ENCODE measurements around the gene TMA7B. TPM values are rescaled to one million over a fixed set of nuclear protein-coding genes. Genes with fewer than 3 reads are reported as not detected.
"Not testable (repeated sequence)": the region's sequence is repeated elsewhere in the genome, so short reads cannot be mapped to it uniquely, and the experiment has no call there.

Gene TMA7B
- total RNA-seq, 1 donor from 2014 or later: 0.52 TPM

DNA sequence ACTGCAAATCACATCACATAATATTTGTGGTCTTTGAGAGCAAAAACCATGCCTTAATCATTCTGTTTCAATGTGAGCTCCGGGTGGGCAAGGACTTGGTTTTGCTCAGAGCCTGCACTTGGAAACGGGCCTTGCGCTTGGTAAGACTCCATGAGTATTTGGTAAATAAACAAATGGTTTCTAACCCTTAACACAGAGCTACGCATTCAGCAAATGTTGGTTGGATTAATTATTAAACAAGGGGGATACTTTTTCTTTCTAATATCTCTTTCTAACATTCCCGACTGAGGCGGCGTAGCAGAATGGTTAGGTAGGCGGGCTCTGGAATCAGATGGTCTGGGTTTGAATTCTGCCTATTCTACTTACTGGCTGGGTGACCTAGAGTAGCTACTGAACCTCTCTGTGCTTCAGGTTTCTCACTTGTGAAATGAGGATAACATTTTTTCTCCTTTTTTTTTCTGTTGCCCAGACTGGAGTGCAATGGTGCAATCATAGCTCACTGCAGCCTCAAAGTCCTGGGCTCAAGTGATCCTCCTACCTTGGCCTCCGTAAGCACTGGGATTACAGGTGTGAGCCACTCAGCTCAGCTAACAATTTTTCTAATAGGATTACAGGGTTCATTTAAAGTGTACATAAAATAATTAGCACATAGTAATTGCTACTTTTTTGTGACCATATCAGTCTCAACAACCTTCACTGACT, 31.1 kb downstream of the TMA7B start:
- Histone ChIP-seq H3K4me3 (ENCODE audit: low read length in 3 of 3) (no peak overlapping the region), H3K27ac (ENCODE audit: low read depth, low read length) (no peak overlapping the region), H3K27me3 (ENCODE audit: control insufficient read depth in 3 of 3, insufficient read depth in 3 of 3, low read length in 3 of 3) (peaks cover 21 to 33% (median 21%) of the 10 kb centered on the region in 3 donors)

DNA sequence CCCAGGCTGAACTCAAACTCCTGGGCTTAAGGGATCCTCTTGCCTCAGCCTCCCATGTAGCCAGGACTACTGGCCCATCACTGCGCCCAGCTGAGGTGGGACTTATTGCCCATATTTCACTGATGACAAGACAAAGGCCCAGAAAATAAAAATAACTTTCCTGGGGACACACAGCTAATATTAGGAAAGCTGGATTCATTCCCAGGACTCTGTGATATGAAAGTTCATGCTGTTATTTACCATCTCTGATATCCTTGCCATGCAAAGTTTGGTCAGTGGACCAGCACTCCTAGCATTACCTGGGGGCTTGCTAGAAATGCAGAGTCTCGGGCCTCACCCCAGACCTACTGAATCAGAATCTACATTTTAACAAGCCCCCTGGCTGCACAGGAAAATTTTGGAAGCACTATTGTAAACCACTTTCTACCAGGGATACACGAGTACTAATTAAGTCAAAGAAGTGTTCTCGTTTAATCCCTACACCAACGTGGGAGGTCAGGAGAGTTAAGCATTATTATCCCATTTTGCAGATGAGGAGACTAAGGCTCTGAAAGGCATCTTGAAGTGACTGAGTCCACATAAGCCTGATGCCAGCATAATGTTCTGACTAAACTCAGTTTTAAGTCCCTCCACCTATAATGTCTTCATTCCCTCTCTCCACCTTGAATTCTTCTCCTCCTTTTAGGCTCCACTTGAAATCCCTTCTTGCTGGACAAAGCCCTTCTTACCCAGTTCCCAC, 32.1 kb downstream of the TMA7B start:
- no peak overlapping the region for H3K9ac ChIP-seq (ENCODE audit: low read depth in 1 of 3, low read length in 3 of 3)
- no peak overlapping the region for H3K4me3 ChIP-seq (ENCODE audit: low read length in 3 of 3)
- peaks cover 21 to 37% (median 29%) of the 10 kb centered on the region in 3 donors for H3K27me3 ChIP-seq (ENCODE audit: control insufficient read depth in 3 of 3, insufficient read depth in 3 of 3, low read length in 3 of 3)
- no peaks in the 10 kb centered on the region for H3K36me3 ChIP-seq (ENCODE audit: control insufficient read depth in 3 of 3, insufficient read depth in 3 of 3, low read length in 3 of 3)
- peaks cover 0 to 3% (median 0%) of the 10 kb centered on the region in 3 donors for H3K4me1 ChIP-seq (ENCODE audit: control insufficient read depth in 3 of 3, insufficient read depth in 3 of 3, low read length in 3 of 3)
- no peaks in the 10 kb centered on the region for H3K9me3 ChIP-seq (ENCODE audit: control insufficient read depth in 3 of 3, low read length in 3 of 3)
- no peak overlapping the region for H3K27ac ChIP-seq (ENCODE audit: low read depth, low read length)

More for the DNA sequence above, 31.1 kb downstream of the TMA7B start:
- Histone ChIP-seq H3K36me3 (ENCODE audit: control insufficient read depth in 3 of 3, insufficient read depth in 3 of 3, low read length in 3 of 3) (no peaks in the 10 kb centered on the region), H3K9me3 (ENCODE audit: control insufficient read depth in 3 of 3, low read length in 3 of 3) (no peaks in the 10 kb centered on the region), H3K9ac (ENCODE audit: low read depth in 1 of 3, low read length in 3 of 3) (no peak overlapping the region), H3K4me1 (ENCODE audit: control insufficient read depth in 3 of 3, insufficient read depth in 3 of 3, low read length in 3 of 3) (peaks cover 0 to 3% (median 0%) of the 10 kb centered on the region in 3 donors)

DNA sequence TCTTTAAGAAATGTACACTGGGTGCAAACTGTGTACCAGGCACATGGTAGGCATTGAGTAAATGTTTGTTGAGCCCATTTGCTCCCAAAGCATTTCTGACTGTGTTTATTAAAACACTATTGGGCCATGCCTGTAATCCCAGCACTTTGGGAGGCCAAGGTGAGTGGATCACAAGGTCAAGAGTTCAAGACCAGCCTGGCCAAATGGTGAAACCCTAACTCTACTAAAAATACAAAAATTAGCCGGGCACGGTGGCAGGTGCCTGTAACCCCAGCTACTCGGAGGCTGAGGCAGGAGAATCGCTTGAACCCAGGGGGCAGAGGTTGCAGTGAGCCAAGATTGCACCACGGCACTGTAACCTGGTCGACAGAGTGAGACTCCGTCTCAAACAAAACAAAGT, 32.7 kb downstream of the TMA7B start:
- H3K27me3 ChIP-seq (ENCODE audit: control insufficient read depth in 3 of 3, insufficient read depth in 3 of 3, low read length in 3 of 3): peaks cover 24 to 42% (median 33%) of the 10 kb centered on the region in 3 donors
- not testable (repeated sequence) for H3K9ac ChIP-seq (ENCODE audit: low read depth in 1 of 3, low read length in 3 of 3)

DNA sequence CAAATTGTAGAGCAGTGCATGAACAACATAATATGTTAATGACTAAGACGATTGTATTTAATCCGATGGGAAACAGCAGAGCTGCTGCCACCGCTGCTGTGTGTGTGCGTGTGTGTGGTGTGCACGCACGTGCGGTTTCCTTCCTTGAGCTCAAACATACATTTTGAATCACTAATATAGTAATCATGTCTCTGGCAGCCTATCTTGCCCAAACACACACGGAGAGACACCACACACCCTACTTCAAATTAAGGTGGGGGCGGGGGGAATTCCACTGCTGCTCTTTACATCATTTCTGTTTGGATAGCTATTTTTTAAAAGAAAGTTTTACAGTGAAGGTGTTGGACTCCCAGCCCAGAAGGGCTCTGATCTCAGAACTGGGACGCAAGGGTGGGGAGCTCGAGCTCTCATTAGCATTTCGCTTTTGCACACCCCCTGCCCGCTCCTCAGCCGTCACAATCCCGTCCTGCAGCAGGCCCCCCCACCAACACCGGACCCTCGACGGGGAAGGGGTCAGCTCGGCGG, 33.9 kb downstream of the TMA7B start:
- Histone ChIP-seq H3K9me3 (ENCODE audit: control insufficient read depth in 3 of 3, low read length in 3 of 3) (no peaks in the 10 kb centered on the region), H3K9ac (ENCODE audit: low read depth in 1 of 3, low read length in 3 of 3) (no peak overlapping the region), H3K4me3 (ENCODE audit: low read length in 3 of 3) (no peak overlapping the region), H3K36me3 (ENCODE audit: control insufficient read depth in 3 of 3, insufficient read depth in 3 of 3, low read length in 3 of 3) (no peaks in the 10 kb centered on the region), H3K4me1 (ENCODE audit: control insufficient read depth in 3 of 3, insufficient read depth in 3 of 3, low read length in 3 of 3) (peaks cover 0 to 3% (median 3%) of the 10 kb centered on the region in 3 donors), H3K27ac (ENCODE audit: low read depth, low read length) (no peak overlapping the region), H3K27me3 (ENCODE audit: control insufficient read depth in 3 of 3, insufficient read depth in 3 of 3, low read length in 3 of 3) (peaks cover 24 to 40% (median 35%) of the 10 kb centered on the region in 3 donors)

More for the DNA sequence above, 32.7 kb downstream of the TMA7B start:
- not testable (repeated sequence) for H3K36me3 ChIP-seq (ENCODE audit: control insufficient read depth in 3 of 3, insufficient read depth in 3 of 3, low read length in 3 of 3); H3K4me1 ChIP-seq (ENCODE audit: control insufficient read depth in 3 of 3, insufficient read depth in 3 of 3, low read length in 3 of 3); H3K4me3 ChIP-seq (ENCODE audit: low read length in 3 of 3); H3K9me3 ChIP-seq (ENCODE audit: control insufficient read depth in 3 of 3, low read length in 3 of 3); H3K27ac ChIP-seq (ENCODE audit: low read depth, low read length)

DNA sequence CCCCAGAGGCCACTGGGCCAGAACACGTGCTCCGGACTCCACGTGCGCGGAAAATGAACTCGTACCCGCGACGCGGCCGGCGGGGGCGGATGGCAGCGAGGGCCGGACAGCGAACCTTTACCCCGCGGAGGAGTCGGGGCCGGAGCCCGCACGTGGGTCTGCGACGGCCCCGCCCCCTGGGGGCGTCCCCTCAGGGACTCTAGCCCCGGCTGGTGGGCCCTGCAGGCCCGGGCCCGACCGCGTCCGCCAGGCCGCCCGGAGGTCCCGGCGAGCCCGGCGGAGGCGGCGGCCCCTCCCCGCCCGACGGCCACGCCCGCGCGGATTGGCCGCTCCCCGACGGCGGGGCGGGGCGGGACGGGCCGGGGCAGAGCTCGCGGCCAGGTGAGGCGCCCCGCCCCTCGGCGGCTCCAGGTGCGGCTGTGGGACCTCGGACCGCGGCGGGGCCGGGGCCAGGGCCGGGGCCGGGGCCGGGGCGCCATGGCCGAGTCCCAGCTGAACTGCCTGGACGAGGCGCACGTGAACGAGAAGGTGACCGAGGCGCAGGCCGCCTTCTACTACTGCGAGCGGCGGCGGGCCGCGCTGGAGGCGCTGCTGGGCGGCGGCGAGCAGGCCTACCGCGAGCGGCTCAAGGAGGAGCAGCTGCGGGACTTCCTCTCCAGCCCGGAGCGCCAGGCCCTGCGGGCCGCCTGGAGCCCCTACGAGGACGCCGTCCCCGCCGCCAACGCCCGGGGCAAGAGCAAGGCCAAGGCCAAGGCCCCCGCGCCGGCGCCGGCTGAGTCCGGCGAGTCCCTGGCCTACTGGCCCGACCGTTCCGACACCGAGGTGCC, 34.6 kb downstream of the TMA7B start, which contains the start of gene FAM83F:
TSS of gene FAM83F (plus strand) at position 389 of the 827 bp plus-strand sequence. CDS start at position 478, 89 bp downstream.
- H3K36me3 ChIP-seq (ENCODE audit: control insufficient read depth in 3 of 3, insufficient read depth in 3 of 3, low read length in 3 of 3): no peaks in the 10 kb centered on the region
- peaks cover 0 to 3% (median 3%) of the 10 kb centered on the region in 3 donors for H3K4me1 ChIP-seq (ENCODE audit: control insufficient read depth in 3 of 3, insufficient read depth in 3 of 3, low read length in 3 of 3)
- H3K9me3 ChIP-seq (ENCODE audit: control insufficient read depth in 3 of 3, low read length in 3 of 3): no peaks in the 10 kb centered on the region
- no peak within 1 kb of the TSS for H3K9ac ChIP-seq (ENCODE audit: low read depth in 1 of 3, low read length in 3 of 3)
- H3K27me3 ChIP-seq (ENCODE audit: control insufficient read depth in 3 of 3, insufficient read depth in 3 of 3, low read length in 3 of 3): peaks cover 30 to 39% (median 35%) of the 10 kb centered on the region in 3 donors
- H3K4me3 ChIP-seq (ENCODE audit: low read length in 3 of 3): no peak within 1 kb of the TSS
- no peak within 1 kb of the TSS for H3K27ac ChIP-seq (ENCODE audit: low read depth, low read length)

DNA sequence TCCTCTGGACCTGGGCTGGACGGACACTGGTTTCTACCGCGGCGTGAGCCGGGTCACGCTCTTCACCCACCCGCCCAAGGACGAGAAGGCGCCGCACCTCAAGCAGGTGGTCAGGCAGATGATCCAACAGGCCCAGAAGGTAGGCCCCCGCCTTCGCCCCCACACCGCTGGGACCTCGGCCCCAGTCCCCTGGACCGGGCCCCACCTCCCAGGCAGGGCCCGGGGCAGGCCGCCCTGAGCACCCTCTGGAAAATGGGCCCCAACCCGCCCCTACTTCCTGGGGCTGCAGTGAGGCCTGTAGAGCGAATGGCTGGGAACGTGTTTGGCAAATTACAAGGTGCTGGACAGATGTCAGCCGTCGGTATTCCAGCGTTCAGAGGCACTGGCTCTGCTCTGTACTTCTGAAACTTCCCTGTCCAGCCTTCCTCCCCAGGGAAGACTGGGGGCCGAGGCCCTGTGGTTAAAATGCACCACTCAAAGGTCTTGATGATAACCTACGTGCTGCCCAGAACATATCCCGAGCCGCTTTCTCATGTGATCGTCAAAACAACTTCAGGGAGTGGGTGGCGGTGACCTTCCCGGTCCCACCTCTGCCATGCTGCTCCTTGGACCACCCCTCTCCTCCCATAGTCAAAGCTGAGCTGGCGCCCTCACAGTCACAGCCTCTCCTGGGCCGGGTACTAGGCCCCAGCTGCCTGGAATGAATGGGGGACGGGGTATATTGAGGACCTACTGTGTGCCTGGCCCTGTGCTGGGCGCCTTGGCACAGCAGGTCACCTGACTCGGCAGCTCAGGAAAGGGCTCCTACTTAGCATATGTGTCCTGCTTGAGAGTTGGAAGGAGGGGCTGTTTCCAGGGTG, 35.4 kb downstream of the TMA7B start:
- Histone ChIP-seq H3K9me3 (ENCODE audit: control insufficient read depth in 3 of 3, low read length in 3 of 3) (no peaks in the 10 kb centered on the region), H3K27me3 (ENCODE audit: control insufficient read depth in 3 of 3, insufficient read depth in 3 of 3, low read length in 3 of 3) (peaks cover 34 to 42% (median 35%) of the 10 kb centered on the region in 3 donors), H3K27ac (ENCODE audit: low read depth, low read length) (no peak overlapping the region), H3K9ac (ENCODE audit: low read depth in 1 of 3, low read length in 3 of 3) (no peak overlapping the region), H3K4me3 (ENCODE audit: low read length in 3 of 3) (no peak overlapping the region), H3K4me1 (ENCODE audit: control insufficient read depth in 3 of 3, insufficient read depth in 3 of 3, low read length in 3 of 3) (peaks cover 0 to 3% (median 3%) of the 10 kb centered on the region in 3 donors), H3K36me3 (ENCODE audit: control insufficient read depth in 3 of 3, insufficient read depth in 3 of 3, low read length in 3 of 3) (no peaks in the 10 kb centered on the region)

DNA sequence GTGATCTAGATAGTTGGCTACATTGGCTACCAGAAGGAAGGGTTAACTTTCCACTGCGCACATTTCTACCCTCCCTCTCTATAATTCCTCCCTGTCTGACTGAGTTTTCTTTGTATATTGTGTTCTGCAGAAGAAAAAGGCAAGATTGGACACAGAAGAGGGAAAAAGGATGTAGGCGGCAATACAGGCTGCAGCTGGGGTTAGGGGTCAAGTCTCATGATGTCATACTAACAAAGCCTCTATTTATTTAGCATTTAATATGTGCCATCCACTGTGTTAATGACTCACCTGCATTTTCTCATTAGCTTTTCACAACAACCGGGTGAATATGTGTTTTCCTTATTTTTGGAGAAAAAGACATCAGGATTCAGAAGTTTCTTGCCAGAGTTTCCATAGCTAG, 36.5 kb downstream of the TMA7B start:
- no peaks in the 10 kb centered on the region for H3K9me3 ChIP-seq (ENCODE audit: control insufficient read depth in 3 of 3, low read length in 3 of 3)
- no peak overlapping the region for H3K4me3 ChIP-seq (ENCODE audit: low read length in 3 of 3)
- peaks cover 34 to 42% (median 35%) of the 10 kb centered on the region in 3 donors for H3K27me3 ChIP-seq (ENCODE audit: control insufficient read depth in 3 of 3, insufficient read depth in 3 of 3, low read length in 3 of 3)
- H3K9ac ChIP-seq (ENCODE audit: low read depth in 1 of 3, low read length in 3 of 3): no peak overlapping the region
- no peak overlapping the region for H3K27ac ChIP-seq (ENCODE audit: low read depth, low read length)
- H3K36me3 ChIP-seq (ENCODE audit: control insufficient read depth in 3 of 3, insufficient read depth in 3 of 3, low read length in 3 of 3): no peaks in the 10 kb centered on the region
- H3K4me1 ChIP-seq (ENCODE audit: control insufficient read depth in 3 of 3, insufficient read depth in 3 of 3, low read length in 3 of 3): peaks cover 0 to 3% (median 3%) of the 10 kb centered on the region in 3 donors

DNA sequence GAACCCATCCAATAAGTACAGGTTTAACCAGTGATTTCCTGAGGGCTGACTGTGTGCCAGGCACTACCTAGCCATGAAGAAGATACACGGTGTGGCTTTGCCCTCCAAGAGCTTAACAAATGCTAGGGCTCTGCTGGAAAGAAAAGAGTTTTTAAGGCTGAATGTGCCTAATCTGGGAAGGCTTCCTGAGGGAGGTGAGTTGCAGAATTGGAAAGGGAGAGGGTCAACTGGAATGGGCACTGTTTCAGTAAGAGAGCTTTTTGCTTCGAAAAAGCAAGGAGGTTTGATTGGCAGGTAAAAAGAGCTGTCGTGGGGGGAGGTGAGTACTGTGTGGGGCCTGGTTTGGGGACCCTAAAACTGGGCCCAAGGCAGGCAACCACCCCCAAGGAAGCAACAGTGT, 37.2 kb downstream of the TMA7B start:
- Histone ChIP-seq H3K36me3 (ENCODE audit: control insufficient read depth in 3 of 3, insufficient read depth in 3 of 3, low read length in 3 of 3) (no peaks in the 10 kb centered on the region), H3K27ac (ENCODE audit: low read depth, low read length) (no peak overlapping the region), H3K9ac (ENCODE audit: low read depth in 1 of 3, low read length in 3 of 3) (no peak overlapping the region), H3K4me1 (ENCODE audit: control insufficient read depth in 3 of 3, insufficient read depth in 3 of 3, low read length in 3 of 3) (peaks cover 0 to 3% (median 0%) of the 10 kb centered on the region in 3 donors), H3K27me3 (ENCODE audit: control insufficient read depth in 3 of 3, insufficient read depth in 3 of 3, low read length in 3 of 3) (peaks cover 34 to 42% (median 35%) of the 10 kb centered on the region in 3 donors), H3K9me3 (ENCODE audit: control insufficient read depth in 3 of 3, low read length in 3 of 3) (no peaks in the 10 kb centered on the region), H3K4me3 (ENCODE audit: low read length in 3 of 3) (no peak overlapping the region)
